ENCODE measurements around the gene WDR86. TPM values are rescaled to one million over a fixed set of nuclear protein-coding genes. Genes with fewer than 3 reads are reported as not detected.

WDR86 gene
- total RNA-seq, 1 experiment from 2014 or later, result 24.4 TPM

DNA sequence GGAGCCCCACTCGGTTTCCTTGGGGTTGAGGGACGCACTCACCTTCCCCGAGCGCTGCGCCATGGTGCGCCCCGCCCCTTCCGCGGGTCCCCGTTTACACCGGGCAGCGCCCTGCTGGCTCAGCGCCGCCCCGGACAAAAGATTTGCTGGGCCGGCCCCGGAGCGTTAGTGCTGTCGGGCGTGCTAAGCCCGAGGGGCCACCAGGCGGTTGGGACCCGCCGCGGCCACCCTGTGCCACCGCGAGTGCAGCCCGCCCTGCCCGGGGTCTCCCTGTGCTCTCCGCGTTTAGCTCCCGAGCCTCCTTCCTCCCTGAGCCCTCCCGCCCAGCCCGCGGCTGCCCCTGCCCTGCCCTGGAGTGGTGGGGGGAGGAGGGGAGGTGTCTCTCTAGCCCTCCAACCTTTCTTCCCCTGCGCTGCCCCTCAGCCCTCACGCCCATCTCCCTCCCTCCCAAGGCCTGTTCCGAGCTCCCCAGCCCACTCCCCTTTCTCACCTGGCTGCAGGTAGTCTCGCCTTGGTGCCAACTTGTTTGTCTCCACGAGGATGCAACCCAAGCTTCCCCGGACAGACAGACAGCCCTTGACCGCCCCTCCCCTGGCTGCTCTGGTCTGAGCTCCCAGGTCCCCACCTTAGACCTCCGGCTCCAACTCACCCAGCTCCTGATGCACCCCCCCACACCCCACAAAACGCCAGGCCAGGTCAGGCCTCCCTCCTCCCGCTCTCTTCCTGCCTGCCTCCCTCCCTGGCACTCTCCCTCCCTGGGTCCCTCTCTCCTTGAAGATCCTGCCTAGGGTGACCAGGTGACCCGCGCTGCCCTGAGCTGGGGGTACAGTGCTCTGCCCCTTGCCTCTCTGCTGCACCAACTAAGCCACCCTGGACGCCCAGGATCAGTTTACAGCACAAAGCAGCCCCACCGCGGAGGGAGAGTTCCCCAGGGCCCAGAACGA, 30.3 kb upstream of the WDR86 start, which contains the start of gene CRYGN (continued):
- TF ChIP-seq, protein P1, sequence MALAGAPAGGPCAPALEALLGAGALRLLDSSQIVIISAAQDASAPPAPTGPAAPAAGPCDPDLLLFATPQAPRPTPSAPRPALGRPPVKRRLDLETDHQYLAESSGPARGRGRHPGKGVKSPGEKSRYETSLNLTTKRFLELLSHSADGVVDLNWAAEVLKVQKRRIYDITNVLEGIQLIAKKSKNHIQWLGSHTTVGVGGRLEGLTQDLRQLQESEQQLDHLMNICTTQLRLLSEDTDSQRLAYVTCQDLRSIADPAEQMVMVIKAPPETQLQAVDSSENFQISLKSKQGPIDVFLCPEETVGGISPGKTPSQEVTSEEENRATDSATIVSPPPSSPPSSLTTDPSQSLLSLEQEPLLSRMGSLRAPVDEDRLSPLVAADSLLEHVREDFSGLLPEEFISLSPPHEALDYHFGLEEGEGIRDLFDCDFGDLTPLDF (CRISPR knock-in tag; IDR thresholded peaks at IDR 0.05), result no peak
- TF ChIP-seq PREB (CRISPR knock-in tag; IDR thresholded peaks at IDR 0.05; ENCODE audit: borderline replicate concordance), result no peak
- no peak for TF ChIP-seq ZBTB21 (CRISPR knock-in tag; IDR thresholded peaks at IDR 0.05; ENCODE audit: borderline replicate concordance)
- TF ChIP-seq, protein P2, sequence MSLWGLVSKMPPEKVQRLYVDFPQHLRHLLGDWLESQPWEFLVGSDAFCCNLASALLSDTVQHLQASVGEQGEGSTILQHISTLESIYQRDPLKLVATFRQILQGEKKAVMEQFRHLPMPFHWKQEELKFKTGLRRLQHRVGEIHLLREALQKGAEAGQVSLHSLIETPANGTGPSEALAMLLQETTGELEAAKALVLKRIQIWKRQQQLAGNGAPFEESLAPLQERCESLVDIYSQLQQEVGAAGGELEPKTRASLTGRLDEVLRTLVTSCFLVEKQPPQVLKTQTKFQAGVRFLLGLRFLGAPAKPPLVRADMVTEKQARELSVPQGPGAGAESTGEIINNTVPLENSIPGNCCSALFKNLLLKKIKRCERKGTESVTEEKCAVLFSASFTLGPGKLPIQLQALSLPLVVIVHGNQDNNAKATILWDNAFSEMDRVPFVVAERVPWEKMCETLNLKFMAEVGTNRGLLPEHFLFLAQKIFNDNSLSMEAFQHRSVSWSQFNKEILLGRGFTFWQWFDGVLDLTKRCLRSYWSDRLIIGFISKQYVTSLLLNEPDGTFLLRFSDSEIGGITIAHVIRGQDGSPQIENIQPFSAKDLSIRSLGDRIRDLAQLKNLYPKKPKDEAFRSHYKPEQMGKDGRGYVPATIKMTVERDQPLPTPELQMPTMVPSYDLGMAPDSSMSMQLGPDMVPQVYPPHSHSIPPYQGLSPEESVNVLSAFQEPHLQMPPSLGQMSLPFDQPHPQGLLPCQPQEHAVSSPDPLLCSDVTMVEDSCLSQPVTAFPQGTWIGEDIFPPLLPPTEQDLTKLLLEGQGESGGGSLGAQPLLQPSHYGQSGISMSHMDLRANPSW (CRISPR knock-in tag; conservative IDR thresholded peaks at IDR 0.05; ENCODE audit: low read depth), result no peak
- TF ChIP-seq ZNF232 (CRISPR knock-in tag; IDR thresholded peaks at IDR 0.05), result peak; percentile 72
- no peak for TF ChIP-seq OVOL2 (CRISPR knock-in tag; IDR thresholded peaks at IDR 0.05; ENCODE audit: borderline replicate concordance)
- TF ChIP-seq, protein P3, sequence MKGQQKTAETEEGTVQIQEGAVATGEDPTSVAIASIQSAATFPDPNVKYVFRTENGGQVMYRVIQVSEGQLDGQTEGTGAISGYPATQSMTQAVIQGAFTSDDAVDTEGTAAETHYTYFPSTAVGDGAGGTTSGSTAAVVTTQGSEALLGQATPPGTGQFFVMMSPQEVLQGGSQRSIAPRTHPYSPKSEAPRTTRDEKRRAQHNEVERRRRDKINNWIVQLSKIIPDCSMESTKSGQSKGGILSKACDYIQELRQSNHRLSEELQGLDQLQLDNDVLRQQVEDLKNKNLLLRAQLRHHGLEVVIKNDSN (CRISPR knock-in tag; IDR thresholded peaks at IDR 0.05), result no peak
- no peak for TF ChIP-seq CREM (CRISPR knock-in tag; IDR thresholded peaks at IDR 0.05)
- TF ChIP-seq AFF4 (CRISPR knock-in tag; IDR thresholded peaks at IDR 0.05; ENCODE audit: borderline replicate concordance), result no peak; the same call in 1 of the 2 replicates
- peak; percentile 59; the same call in 1 of the 2 replicates for TF ChIP-seq HMGXB4 (CRISPR knock-in tag; IDR thresholded peaks at IDR 0.05)
- TF ChIP-seq ZNF263 (CRISPR knock-in tag; IDR thresholded peaks at IDR 0.05; ENCODE audit: low read depth), result peak; percentile 83
- no peak for TF ChIP-seq NR1H2 (CRISPR knock-in tag; IDR thresholded peaks at IDR 0.05)
- no peak for TF ChIP-seq ZSCAN18 (CRISPR knock-in tag; IDR thresholded peaks at IDR 0.05)
- no peak for TF ChIP-seq AR (CRISPR knock-in tag; IDR thresholded peaks at IDR 0.05)
- TF ChIP-seq ZNF281 (CRISPR knock-in tag; IDR thresholded peaks at IDR 0.05), result 0 out of 2 replicates have a peak, but pooled peaks have one; percentile 68
- no peak for TF ChIP-seq ZNF396 (CRISPR knock-in tag; IDR thresholded peaks at IDR 0.05; ENCODE audit: borderline replicate concordance)
- no peak for TF ChIP-seq FOXJ3 (CRISPR knock-in tag; IDR thresholded peaks at IDR 0.05; ENCODE audit: borderline replicate concordance)
